Upper lobe of left lung (tissue), 4 donors: ENCODE measurements around the gene USP24.

Source experiments
- CTCF ChIP-seq, 6 experiments: fragments of 450-650 bp in 4 of 6; fragments of 200-600 bp in 2 of 6; sonication (generic) in 2 of 6; IDR thresholded peaks; one replicate each; pipeline ENCODE4 v1.5.1; 2016 to 2019; ENCODE audit warnings: antibody characterized with exemption in 6 of 6
- EP300 ChIP-seq, 4 donors: sonication (generic); formaldehyde crosslinking; IDR thresholded peaks; one replicate each; pipeline ENCODE4 v1.5.1; 2017; ENCODE audit warnings: antibody characterized with exemption in 4 of 4, control low read depth in 2 of 4
- POLR2A ChIP-seq, 4 donors: fragments of 450-650 bp; IDR thresholded peaks; one replicate each; pipeline ENCODE4 v1.5.1; 2016 to 2017; ENCODE audit warnings: antibody characterized with exemption in 4 of 4, mild to moderate bottlenecking in 2 of 4
- POLR2AphosphoS5 ChIP-seq, 2 donors: sonication (generic); formaldehyde crosslinking; IDR thresholded peaks; one replicate each; pipeline ENCODE4 v1.5.1; 2017; ENCODE audit warnings: antibody characterized with exemption in 2 of 2

- TF ChIP-seq POLR2A (IDR thresholded peaks at IDR 0.05) (no peak), CTCF (IDR thresholded peaks at IDR 0.05) (no peak), EP300 (IDR thresholded peaks at IDR 0.05) (no peak), POLR2AphosphoS5 (IDR thresholded peaks at IDR 0.05) (no peak)
Observed at GRCh38 chr1:55129194-55129728, 85.9 kb downstream of the USP24 start.
